Muscle layer of colon (tissue), 2 donors: Measurements from ENCODE around the gene PDZRN4.

Experiments used
- H3K27ac ChIP-seq: one replicate; pipeline ENCODE4 v1.7.0; 2013; ENCODE audit warnings: low read depth, mild to moderate bottlenecking, low read length, moderate library complexity
- H3K27me3 ChIP-seq, 2 donors: one replicate each; pipeline ENCODE4 v1.7.0; 2013; ENCODE audit warnings: low read length in 2 of 2, mild to moderate bottlenecking in 2 of 2; ENCODE audit not compliant: insufficient read depth in 2 of 2, control insufficient read depth in 1 of 2
- H3K36me3 ChIP-seq: one replicate; pipeline ENCODE4 v1.7.0; 2013; ENCODE audit warnings: mild to moderate bottlenecking, low read length; ENCODE audit not compliant: insufficient read depth
- H3K4me1 ChIP-seq: one replicate; pipeline ENCODE4 v1.7.0; 2013; ENCODE audit warnings: mild to moderate bottlenecking, low read length; ENCODE audit not compliant: insufficient read depth
- H3K4me3 ChIP-seq, 2 donors: one replicate each; pipeline ENCODE4 v1.7.0; 2013; ENCODE audit warnings: low read length in 2 of 2, low read depth in 1 of 2, mild to moderate bottlenecking in 1 of 2, moderate library complexity in 1 of 2
- H3K9ac ChIP-seq: one replicate; pipeline ENCODE4 v1.7.0; 2013; ENCODE audit warnings: low read length
- H3K9me3 ChIP-seq: one replicate; pipeline ENCODE4 v1.7.0; 2013; ENCODE audit warnings: mild to moderate bottlenecking, low read length
- donor health status: abdominal sarcoma.
- donor health status: Adenocarcinoma of cecum.

The PDZRN4 gene

DNA sequence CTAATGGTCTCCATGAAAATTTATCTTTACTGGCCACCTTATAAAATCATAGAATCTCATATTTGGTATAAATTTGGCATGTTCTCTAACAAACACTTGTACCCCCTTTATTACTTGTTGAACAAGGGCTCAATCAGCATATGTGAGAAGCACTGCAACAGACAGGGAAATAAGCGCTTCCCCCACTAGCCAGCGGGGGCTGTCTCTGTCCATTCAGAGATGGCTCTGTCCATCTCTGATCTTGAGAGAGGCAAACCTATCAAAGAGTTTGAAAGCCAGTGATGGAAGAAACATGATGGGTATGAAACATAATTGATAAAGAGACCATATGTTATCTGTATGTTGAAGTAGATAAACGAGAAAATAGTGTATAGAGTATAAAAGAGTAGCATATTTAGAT lies 326.8 kb downstream of the PDZRN4 start:
- Histone ChIP-seq H3K36me3 (no peaks in the 10 kb centered on the region), H3K9me3 (no peaks in the 10 kb centered on the region), H3K27ac (no peak overlapping the region), H3K9ac (no peak overlapping the region), H3K4me3 (no peak overlapping the region), H3K27me3 (no peaks in the 10 kb centered on the region), H3K4me1 (no peaks in the 10 kb centered on the region)

DNA sequence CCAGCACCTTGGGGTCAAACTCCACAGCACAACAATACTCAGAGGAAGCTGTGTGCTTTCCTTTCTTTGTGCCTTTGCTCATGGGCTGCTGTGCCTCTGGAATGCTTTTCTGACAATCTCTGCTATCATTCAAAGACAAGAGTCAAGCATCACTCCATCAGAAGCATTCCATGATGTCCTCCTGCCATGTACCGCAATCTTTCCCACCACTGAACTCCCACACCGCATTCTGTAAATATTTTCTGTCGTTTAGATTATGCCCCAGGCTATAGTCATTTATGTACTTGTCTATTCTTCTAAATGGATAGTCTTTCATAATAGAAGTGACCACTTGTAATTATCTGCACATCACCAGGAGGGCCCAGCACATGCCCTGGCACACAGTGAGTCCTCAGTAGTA lies 327.8 kb downstream of the PDZRN4 start:
- Histone ChIP-seq H3K27me3 (no peaks in the 10 kb centered on the region), H3K27ac (no peak overlapping the region), H3K36me3 (no peaks in the 10 kb centered on the region), H3K9ac (no peak overlapping the region), H3K9me3 (no peaks in the 10 kb centered on the region), H3K4me3 (no peak overlapping the region), H3K4me1 (peaks cover under 1% of the 10 kb centered on the region)

DNA sequence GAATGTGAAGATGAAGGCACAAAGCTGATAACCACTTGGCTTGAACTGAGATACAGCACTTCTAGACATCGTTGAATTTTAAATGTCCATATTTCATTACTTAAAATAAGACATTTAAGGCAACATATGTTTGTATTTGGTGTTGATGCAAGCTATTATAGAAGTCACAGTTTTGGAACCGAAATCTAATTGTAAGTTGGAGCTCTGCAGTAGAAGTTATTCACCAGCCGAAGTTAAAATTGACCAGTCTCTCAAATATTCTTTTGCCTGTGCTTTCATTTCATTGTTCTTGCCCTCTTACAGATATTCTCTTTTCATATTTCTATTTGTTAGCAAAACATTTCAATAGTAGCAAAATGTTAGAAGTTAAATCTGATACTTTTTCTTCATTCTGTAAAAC lies 332.7 kb downstream of the PDZRN4 start:
- no peaks in the 10 kb centered on the region for H3K27me3 ChIP-seq
- H3K9me3 ChIP-seq: no peaks in the 10 kb centered on the region
- H3K36me3 ChIP-seq: no peaks in the 10 kb centered on the region
- H3K27ac ChIP-seq: no peak overlapping the region
- peaks cover 11% of the 10 kb centered on the region for H3K4me1 ChIP-seq
- H3K9ac ChIP-seq: no peak overlapping the region
- H3K4me3 ChIP-seq: no peak overlapping the region

DNA sequence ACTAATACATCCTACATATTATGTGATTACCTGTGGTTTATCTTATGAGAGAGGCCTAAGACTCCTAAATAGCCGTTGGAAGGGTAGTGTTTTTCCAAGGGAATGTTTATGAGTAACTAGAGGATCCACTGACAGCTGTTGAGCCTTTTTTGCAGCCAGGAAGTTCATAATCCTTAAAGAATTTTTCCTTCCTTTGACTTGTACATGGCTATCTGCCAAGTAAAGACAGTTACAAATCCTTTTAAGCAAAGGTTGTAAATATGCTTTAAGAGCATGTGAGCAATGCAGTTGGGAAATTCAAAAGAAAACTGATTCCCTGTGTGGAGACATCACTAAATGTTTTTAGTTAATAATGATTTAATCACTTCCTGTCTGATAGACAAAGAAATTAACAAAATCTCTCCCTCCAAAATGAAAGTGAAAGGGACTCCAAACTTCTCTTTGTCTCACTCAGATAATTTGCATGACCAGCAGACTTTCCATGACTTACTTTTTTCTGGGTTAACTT lies 333.8 kb downstream of the PDZRN4 start:
- no peak overlapping the region for H3K27ac ChIP-seq
- H3K36me3 ChIP-seq: no peaks in the 10 kb centered on the region
- peaks cover 11% of the 10 kb centered on the region for H3K4me1 ChIP-seq
- no peak overlapping the region for H3K9ac ChIP-seq
- no peaks in the 10 kb centered on the region for H3K27me3 ChIP-seq
- peak overlapping the region in 1 of 2 donors; percentile 3 for H3K4me3 ChIP-seq
- no peaks in the 10 kb centered on the region for H3K9me3 ChIP-seq

DNA sequence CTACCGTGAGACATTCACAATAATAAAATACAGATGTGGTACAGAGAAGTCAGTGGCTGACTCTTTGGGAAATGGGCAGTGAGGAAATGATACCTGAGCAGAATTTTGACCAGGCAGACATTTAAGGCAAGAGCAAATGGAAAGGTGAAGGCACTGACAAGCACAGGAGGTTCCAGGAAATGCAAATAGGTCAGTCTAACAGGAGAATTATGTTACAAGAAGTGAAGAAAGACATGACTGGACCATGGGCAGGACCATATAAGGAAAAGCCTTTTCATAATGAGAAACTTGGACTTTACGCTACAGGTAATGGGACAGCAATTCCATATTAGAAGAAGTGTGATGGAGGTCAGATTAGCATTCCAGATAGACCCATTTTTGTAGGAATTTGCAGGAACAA lies 338.9 kb downstream of the PDZRN4 start:
- H3K27ac ChIP-seq: no peak overlapping the region
- H3K36me3 ChIP-seq: no peaks in the 10 kb centered on the region
- H3K4me3 ChIP-seq: no peak overlapping the region
- no peaks in the 10 kb centered on the region for H3K27me3 ChIP-seq
- H3K9me3 ChIP-seq: no peaks in the 10 kb centered on the region
- H3K9ac ChIP-seq: no peak overlapping the region
- no peaks in the 10 kb centered on the region for H3K4me1 ChIP-seq

DNA sequence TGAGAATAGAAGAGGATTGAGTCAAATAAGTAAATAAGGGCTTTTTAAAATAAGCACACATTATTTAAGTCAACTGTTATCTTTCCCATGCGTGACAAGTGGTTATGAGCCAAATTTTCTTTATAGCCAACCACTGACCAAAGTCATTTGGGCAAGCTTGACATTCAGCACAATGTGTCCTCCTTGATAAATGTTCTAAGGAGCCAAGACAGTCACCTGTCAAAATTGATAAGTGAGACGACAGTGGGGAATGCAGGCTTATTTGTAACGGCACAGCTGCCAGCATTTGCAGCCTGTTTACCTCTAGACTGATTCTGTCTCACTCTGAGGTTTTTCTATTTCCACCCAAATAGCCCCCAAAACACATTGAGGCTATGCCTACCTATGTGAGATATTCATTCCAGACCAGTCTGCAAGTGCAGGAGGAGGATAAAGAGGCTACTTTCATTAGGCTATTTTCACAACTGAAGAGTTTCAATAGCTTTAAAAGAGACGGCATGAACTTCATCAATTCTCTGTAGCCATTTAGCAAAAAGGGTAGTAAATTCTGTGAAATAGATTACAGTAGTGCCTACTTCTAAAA lies 339.5 kb downstream of the PDZRN4 start:
- Histone ChIP-seq H3K36me3 (no peaks in the 10 kb centered on the region), H3K9me3 (no peaks in the 10 kb centered on the region), H3K27ac (no peak overlapping the region), H3K4me3 (no peak overlapping the region), H3K27me3 (no peaks in the 10 kb centered on the region), H3K9ac (no peak overlapping the region), H3K4me1 (no peaks in the 10 kb centered on the region)

DNA sequence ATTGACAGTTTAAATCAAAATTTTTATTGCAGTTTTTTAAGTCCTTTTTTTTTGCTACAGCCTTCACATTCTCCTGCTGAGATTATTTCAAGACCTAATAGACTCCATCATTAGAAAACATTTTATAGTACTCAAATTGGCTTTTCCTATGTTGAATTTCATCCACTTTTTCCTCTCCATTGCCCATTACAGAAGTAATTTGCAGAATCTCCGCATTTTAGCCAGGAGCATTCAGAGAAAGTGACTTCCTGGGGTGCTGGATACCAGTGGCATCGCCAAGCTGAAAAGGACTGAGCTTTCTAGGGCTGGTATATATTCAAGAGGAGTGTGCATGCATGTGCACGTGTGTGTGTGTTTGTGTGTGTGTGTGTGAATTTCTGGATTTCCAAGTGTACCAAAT lies 340.8 kb downstream of the PDZRN4 start:
- H3K27me3 ChIP-seq: no peaks in the 10 kb centered on the region
- H3K4me3 ChIP-seq: no peak overlapping the region
- no peak overlapping the region for H3K9ac ChIP-seq
- no peaks in the 10 kb centered on the region for H3K36me3 ChIP-seq
- no peak overlapping the region for H3K27ac ChIP-seq
- H3K4me1 ChIP-seq: no peaks in the 10 kb centered on the region
- no peaks in the 10 kb centered on the region for H3K9me3 ChIP-seq

DNA sequence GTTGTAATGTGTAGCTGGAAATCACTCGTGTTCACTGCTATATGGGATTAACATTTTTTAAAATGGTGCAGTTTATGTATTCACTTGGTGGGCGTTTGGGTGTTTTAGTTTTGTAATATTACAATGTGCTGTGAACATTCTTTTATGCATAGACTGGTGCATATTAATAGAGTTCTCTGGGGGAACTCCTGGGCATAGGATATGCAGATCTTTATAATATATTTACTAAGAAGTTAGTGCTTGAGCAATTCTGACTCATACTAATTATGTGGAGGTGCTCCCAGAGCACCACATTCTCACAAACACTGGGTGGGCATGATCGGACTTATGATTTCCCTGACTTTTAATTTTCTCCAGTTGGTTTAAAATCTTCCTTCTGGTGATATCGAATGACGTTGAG lies 342.3 kb downstream of the PDZRN4 start:
- Histone ChIP-seq H3K9ac (no peak overlapping the region), H3K36me3 (no peaks in the 10 kb centered on the region), H3K9me3 (no peaks in the 10 kb centered on the region), H3K4me1 (no peaks in the 10 kb centered on the region), H3K4me3 (no peak overlapping the region), H3K27ac (no peak overlapping the region), H3K27me3 (no peaks in the 10 kb centered on the region)

DNA sequence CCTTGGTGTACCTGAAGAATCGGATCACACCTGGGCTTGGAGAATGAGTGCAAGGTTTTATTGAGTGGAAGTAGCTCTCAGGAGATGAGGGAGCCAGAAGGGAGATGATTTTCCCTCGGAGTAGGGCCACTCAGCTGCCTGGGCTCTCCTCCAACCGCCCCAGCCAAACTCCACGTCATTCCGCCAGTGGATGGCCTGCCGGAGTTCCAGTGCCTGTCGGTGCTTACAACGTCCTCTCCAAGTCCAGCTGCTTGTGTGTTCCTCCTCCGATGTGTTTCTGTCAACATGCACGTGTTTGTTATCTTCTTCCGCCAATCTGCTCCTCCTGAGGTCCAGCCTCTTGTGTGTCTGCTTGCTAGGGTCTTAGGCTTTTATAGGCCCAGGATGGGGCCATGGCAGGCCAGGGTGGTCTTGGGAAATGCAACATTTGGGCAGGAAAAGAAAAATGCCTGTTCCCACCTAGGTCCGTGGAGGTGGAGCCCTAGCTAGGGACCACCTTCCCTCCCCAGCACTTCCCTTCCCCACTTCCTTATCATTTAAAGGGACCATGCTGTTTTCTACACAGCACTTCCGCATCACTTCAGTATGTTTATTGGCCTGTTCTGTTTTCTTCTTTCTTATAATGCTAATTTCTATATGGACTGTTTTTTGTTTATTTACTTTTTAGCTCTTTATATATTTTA lies 343.2 kb downstream of the PDZRN4 start:
- Histone ChIP-seq H3K36me3 (no peaks in the 10 kb centered on the region), H3K9me3 (no peaks in the 10 kb centered on the region), H3K4me3 (no peak overlapping the region), H3K4me1 (no peaks in the 10 kb centered on the region), H3K27ac (no peak overlapping the region), H3K9ac (no peak overlapping the region), H3K27me3 (no peaks in the 10 kb centered on the region)

DNA sequence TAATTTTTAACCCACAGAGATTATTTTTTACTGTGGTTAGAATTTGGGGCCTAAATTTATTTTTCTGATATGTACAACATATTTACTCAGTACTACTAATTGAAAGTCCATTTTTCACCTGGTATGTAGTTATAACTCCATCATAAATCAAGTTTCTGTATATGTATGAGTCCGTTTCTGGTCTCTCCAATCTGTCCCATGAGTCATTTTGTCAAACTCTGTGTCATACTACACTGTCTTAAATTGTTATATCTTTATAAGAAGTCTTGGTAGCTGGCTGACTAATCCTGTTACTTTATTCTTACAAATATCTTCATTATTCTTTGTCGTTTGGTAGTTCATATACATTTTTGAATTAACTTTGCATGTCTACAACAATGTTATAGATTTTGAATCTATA lies 344.0 kb downstream of the PDZRN4 start:
- Histone ChIP-seq H3K9me3 (no peaks in the 10 kb centered on the region), H3K4me3 (no peak overlapping the region), H3K4me1 (no peaks in the 10 kb centered on the region), H3K27ac (no peak overlapping the region), H3K36me3 (no peaks in the 10 kb centered on the region), H3K27me3 (no peaks in the 10 kb centered on the region), H3K9ac (no peak overlapping the region)

DNA sequence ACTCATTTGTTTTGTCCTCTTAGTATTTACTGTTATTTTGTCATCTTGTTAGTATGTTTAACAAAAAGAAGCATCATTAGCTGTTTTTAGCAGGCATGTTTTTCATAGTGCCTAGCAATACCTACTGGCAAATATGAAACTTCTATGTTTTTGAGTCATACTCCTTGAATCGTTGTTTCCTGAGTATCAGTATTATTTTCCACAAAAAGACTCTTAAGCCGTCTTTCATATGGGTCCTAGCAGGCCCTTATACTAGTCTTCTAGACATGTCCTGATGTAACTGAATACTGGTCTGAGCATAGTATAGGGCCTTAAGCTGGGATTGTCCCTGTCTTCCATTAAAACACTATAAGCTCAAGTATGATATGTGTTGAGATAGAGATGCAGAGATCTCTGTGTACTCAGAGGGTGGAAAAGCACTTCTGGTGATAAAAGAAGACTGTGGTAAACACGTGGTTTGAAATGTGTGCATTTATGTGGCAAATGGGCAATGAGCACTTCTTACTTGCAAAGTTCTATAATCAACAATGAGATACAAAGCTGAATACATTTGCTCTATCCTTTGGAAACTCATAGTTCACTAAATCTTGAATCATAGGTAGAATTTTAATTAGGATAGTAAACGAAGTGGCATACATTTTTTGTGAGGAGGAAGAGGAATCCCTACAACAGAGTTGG lies 348.8 kb downstream of the PDZRN4 start:
- Histone ChIP-seq H3K4me1 (no peaks in the 10 kb centered on the region), H3K36me3 (no peaks in the 10 kb centered on the region), H3K9ac (no peak overlapping the region), H3K4me3 (no peak overlapping the region), H3K27ac (no peak overlapping the region), H3K27me3 (no peaks in the 10 kb centered on the region), H3K9me3 (no peaks in the 10 kb centered on the region)
